Measurements from ENCODE around the gene CPNE4. TPM values are rescaled to one million over a fixed set of nuclear protein-coding genes. Genes with fewer than 3 reads are reported as not detected.
A peak's percentile ranks its signal among the peaks of the same experiment; 100 is the strongest.

Gene CPNE4
- total and polyA plus RNA-seq, 9 of the 15 experiments (the other 6 are each of a cell fraction or from before 2014, with no cell fraction given), result not detected

DNA sequence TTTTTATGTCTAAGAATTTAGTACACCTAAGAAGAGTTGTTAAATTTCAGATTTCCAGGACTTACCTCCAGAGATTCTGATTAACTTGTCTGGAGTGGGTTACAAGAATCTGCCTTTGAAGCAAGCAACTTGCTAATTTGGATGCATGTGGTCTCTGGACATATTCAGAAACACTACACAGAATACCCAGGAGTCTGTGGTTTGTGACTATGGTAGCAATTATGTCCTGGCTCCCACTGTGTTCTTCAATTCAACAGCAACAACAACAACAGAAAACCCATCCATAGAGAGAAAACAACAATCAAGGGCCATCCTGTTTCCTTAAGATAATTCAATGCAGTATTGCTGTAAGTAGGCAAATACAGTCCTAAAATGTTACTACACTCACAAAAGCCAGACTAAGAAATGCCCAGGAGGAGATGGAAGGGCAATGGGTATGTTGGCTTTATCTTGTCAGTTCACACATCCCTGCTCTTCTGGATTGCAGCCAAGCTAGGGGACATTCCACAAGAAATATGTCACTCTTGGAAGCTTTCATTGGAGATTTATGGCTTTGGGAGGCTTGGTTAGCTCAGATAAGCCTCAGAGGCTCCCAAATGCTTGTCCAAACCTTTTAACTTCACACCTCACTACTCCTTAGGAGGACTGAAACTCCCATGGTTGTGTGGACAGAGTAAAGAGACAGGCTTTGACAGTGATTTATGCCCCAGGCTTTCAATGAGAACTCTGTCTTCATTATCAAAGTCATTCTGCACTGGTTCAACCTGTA, 432.6 kb downstream of the CPNE4 start:
- peak; percentile 6 to 75 (median 24) for DNase-seq (ENCODE audit: extremely low read depth in 1 of 4, low spot score in 3 of 4)
- no peaks in the 10 kb centered on the region for H3K9me3 ChIP-seq (replicated peaks; ENCODE audit: control insufficient read depth, insufficient read depth, low read depth, low read length)
- peak; percentile 59 for FAIRE-seq
- no TSS peak for BruUV-seq (replicated peaks)
- intact Hi-C loops (cut with micrococcal nuclease) (no loop called here), in situ Hi-C loops (cut with MboI) (no loop called here)
- no peaks in the 10 kb centered on the region for H3K9me1 ChIP-seq (ENCODE audit: control insufficient read depth, insufficient read depth, low read length)
- H2AFZ ChIP-seq (ENCODE audit: low read depth, low read length), result no peak overlapping the region
- H4K20me1 ChIP-seq (replicated peaks; ENCODE audit: control insufficient read depth, insufficient read depth, low read length), result no peaks in the 10 kb centered on the region
- H3K9ac ChIP-seq (ENCODE audit: insufficient read depth in 1 of 2, low read depth in 2 of 2, low read length in 2 of 2), result no peak overlapping the region
- H3K4me2 ChIP-seq (ENCODE audit: insufficient read depth, low read length), result no peak overlapping the region
- no peak overlapping the region for H3K4me3 ChIP-seq
- no peaks in the 10 kb centered on the region for H3K79me2 ChIP-seq (ENCODE audit: control insufficient read depth, insufficient read depth, low read length)
- no peaks in the 10 kb centered on the region for H3K36me3 ChIP-seq (ENCODE audit: control insufficient read depth, insufficient read depth, low read length)
- ChIA-PET CTCF (ENCODE audit: low intra/inter-chr PET ratio) (no interaction called here), POLR2A (interaction anchor here (0.6 kb wide), 1 partner anchor 524 kb away, joined by 3 read pairs; no protein-coding TSS in a partner anchor)
- no peaks in the 10 kb centered on the region for H3K4me1 ChIP-seq (replicated peaks in 1 of 2; ENCODE audit: control insufficient read depth in 2 of 2, insufficient read depth in 2 of 2, low read length in 2 of 2)
- no peaks in the 10 kb centered on the region for H3K27me3 ChIP-seq (ENCODE audit: control insufficient read depth in 2 of 2, insufficient read depth in 2 of 2, low read length in 2 of 2)
- peak; percentile 86 for ATAC-seq
- no peak overlapping the region for H3K27ac ChIP-seq (ENCODE audit: extremely low read depth, low read depth, low read length)
- TF ChIP-seq XRCC3 (IDR thresholded peaks at IDR 0.05) (no peak), GABPB2 (CRISPR knock-in tag; conservative IDR thresholded peaks at IDR 0.05) (no peak), KDM5B (IDR thresholded peaks at IDR 0.05; ENCODE audit: insufficient replicate concordance, low read depth, low read length) (no peak), SMARCE1 (IDR thresholded peaks at IDR 0.05) (peak; percentile 82; the same call in 1 of the 2 replicates), MECOM (CRISPR knock-in tag; IDR thresholded peaks at IDR 0.05) (peak; percentile 98), SOX6 (IDR thresholded peaks at IDR 0.05) (peak; percentile 64), SRSF7 (optimal IDR thresholded peaks at IDR 0.05; ENCODE audit: low read depth, low read length) (no peak), ARID1B (IDR thresholded peaks at IDR 0.05) (peak; percentile 94), FOSL1 (tag; conservative IDR thresholded peaks at IDR 0.05) (peak; percentile 63; the same call in 1 of the 2 replicates), KLF16 (IDR thresholded peaks at IDR 0.05) (0 out of 2 replicates have a peak, but pooled peaks have one; percentile 22), SMARCC2 (IDR thresholded peaks at IDR 0.05; ENCODE audit: low read depth) (peak; percentile 59; the same call in 1 of the 2 replicates), ZNF589 (CRISPR knock-in tag; IDR thresholded peaks at IDR 0.05; ENCODE audit: low read depth) (0 out of 2 replicates have a peak, but pooled peaks have one; percentile 37), SMAD4 (CRISPR knock-in tag; conservative IDR thresholded peaks at IDR 0.05) (0 out of 2 replicates have a peak, but pooled peaks have one; percentile 41), DPF2 (IDR thresholded peaks at IDR 0.05) (peak; percentile 82), MAZ (CRISPR knock-in tag; conservative IDR thresholded peaks at IDR 0.05 in 1 of 2, IDR thresholded peaks at IDR 0.05 in 1 of 2) (peak in 1 of 2 experiments; percentile 20; a peak in 1 of 4 replicates)
- TF ChIP-seq, protein P1, sequence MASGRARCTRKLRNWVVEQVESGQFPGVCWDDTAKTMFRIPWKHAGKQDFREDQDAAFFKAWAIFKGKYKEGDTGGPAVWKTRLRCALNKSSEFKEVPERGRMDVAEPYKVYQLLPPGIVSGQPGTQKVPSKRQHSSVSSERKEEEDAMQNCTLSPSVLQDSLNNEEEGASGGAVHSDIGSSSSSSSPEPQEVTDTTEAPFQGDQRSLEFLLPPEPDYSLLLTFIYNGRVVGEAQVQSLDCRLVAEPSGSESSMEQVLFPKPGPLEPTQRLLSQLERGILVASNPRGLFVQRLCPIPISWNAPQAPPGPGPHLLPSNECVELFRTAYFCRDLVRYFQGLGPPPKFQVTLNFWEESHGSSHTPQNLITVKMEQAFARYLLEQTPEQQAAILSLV (tag; IDR thresholded peaks at IDR 0.05), result no peak
- TF ChIP-seq, protein P2, sequence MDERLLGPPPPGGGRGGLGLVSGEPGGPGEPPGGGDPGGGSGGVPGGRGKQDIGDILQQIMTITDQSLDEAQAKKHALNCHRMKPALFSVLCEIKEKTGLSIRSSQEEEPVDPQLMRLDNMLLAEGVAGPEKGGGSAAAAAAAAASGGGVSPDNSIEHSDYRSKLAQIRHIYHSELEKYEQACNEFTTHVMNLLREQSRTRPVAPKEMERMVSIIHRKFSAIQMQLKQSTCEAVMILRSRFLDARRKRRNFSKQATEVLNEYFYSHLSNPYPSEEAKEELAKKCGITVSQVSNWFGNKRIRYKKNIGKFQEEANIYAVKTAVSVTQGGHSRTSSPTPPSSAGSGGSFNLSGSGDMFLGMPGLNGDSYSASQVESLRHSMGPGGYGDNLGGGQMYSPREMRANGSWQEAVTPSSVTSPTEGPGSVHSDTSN (CRISPR knock-in tag; IDR thresholded peaks at IDR 0.05; ENCODE audit: low read depth), result peak; percentile 57
- TF ChIP-seq, protein P2 (tag; conservative IDR thresholded peaks at IDR 0.05; ENCODE audit: low read depth), result peak; percentile 98
- TF ChIP-seq, protein P3, sequence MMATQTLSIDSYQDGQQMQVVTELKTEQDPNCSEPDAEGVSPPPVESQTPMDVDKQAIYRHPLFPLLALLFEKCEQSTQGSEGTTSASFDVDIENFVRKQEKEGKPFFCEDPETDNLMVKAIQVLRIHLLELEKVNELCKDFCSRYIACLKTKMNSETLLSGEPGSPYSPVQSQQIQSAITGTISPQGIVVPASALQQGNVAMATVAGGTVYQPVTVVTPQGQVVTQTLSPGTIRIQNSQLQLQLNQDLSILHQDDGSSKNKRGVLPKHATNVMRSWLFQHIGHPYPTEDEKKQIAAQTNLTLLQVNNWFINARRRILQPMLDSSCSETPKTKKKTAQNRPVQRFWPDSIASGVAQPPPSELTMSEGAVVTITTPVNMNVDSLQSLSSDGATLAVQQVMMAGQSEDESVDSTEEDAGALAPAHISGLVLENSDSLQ (IDR thresholded peaks at IDR 0.05), result peak; percentile 95

Measured in K562 (cell line).